ENCODE results near the gene IL20. TPM values are rescaled to one million over a fixed set of nuclear protein-coding genes. Genes with fewer than 3 reads are reported as not detected.
A peak's percentile ranks its signal among the peaks of the same experiment; 100 is the strongest.

Gene IL20
- total RNA-seq, 2 experiments from 2014 or later, result not detected

GRCh38 chr1:206855859-206856258 is 9.6 kb upstream of the IL20 start:
- Mint-ChIP-seq H3K4me3 (no peak overlapping the region), H3K4me1 (ENCODE audit: low read depth) (peaks cover 22% of the 10 kb centered on the region), H3K9me3 (no peaks in the 10 kb centered on the region), H3K27ac (no peak overlapping the region), H3K27me3 (peaks cover 5% of the 10 kb centered on the region), H3K36me3 (ENCODE audit: low read depth) (no peaks in the 10 kb centered on the region)
- H3K9me3 ChIP-seq (ENCODE audit: control insufficient read depth in 1 of 2, insufficient read depth in 1 of 2, low read length in 2 of 2), result no peaks in the 10 kb centered on the region
- DNase-seq (no peak), ATAC-seq (ENCODE audit: poor library complexity) (no peak)
- peaks cover 0 to 2% of the 10 kb centered on the region in 2 experiments for H3K27me3 ChIP-seq (ENCODE audit: control insufficient read depth in 1 of 2, insufficient read depth in 2 of 2, low read length in 2 of 2)
- no peaks in the 10 kb centered on the region for H3K36me3 ChIP-seq (ENCODE audit: insufficient read depth, low read length)
- intact Hi-C loops (cut with DNase I, micrococcal nuclease), result loop anchor here in 1 of 2 experiments (2.0 kb wide), 1 partner anchor 55 kb away; no protein-coding TSS in a partner anchor
- TF ChIP-seq CTCF (IDR thresholded peaks at IDR 0.05), result no peak
- POLR2A ChIA-PET, result interaction anchor here (0.6 kb wide), 1 partner anchor 18 kb away, joined by 3 read pairs; no protein-coding TSS in a partner anchor
- H3K27ac ChIP-seq (ENCODE audit: low read depth in 1 of 2, low read length in 2 of 2), result no peak overlapping the region
- no peak overlapping the region for H3K4me3 ChIP-seq (ENCODE audit: low read length)
- CTCF ChIA-PET, result no interaction called here
- H3K4me1 ChIP-seq (ENCODE audit: insufficient read depth, low read length), result peaks cover 11% of the 10 kb centered on the region

GRCh38 chr1:206856674-206857464 is 8.6 kb upstream of the IL20 start:
- no peaks in the 10 kb centered on the region for H3K36me3 ChIP-seq (ENCODE audit: insufficient read depth, low read length)
- ChIA-PET CTCF (no interaction called here), POLR2A (interaction anchor here (1.1 kb wide), 1 partner anchor 60 kb away, joined by 3 read pairs; no protein-coding TSS in a partner anchor)
- Mint-ChIP-seq H3K4me3 (no peak overlapping the region), H3K9me3 (no peaks in the 10 kb centered on the region), H3K27me3 (no peaks in the 10 kb centered on the region), H3K27ac (no peak overlapping the region), H3K36me3 (ENCODE audit: low read depth) (no peaks in the 10 kb centered on the region), H3K4me1 (ENCODE audit: low read depth) (peaks cover 22% of the 10 kb centered on the region)
- H3K27ac ChIP-seq (ENCODE audit: low read depth in 1 of 2, low read length in 2 of 2), result no peak overlapping the region
- ATAC-seq (ENCODE audit: poor library complexity) (peak; percentile 64), DNase-seq (peak in 5 of 14 experiments; percentile 3 to 44 (median 26))
- peak; percentile 47 for TF ChIP-seq CTCF (IDR thresholded peaks at IDR 0.05)
- peaks cover 11% of the 10 kb centered on the region for H3K4me1 ChIP-seq (ENCODE audit: insufficient read depth, low read length)
- no peaks in the 10 kb centered on the region for H3K9me3 ChIP-seq (ENCODE audit: control insufficient read depth in 1 of 2, insufficient read depth in 1 of 2, low read length in 2 of 2)
- no peak overlapping the region for H3K4me3 ChIP-seq (ENCODE audit: low read length)
- intact Hi-C loops (cut with DNase I, micrococcal nuclease), result loop anchor here in 1 of 2 experiments (2.0 kb wide), 1 partner anchor 54 kb away; no protein-coding TSS in a partner anchor
- H3K27me3 ChIP-seq (ENCODE audit: control insufficient read depth in 1 of 2, insufficient read depth in 2 of 2, low read length in 2 of 2), result peaks cover 0 to 2% of the 10 kb centered on the region in 2 experiments

GRCh38 chr1:206859082-206859521 is 6.3 kb upstream of the IL20 start:
- intact Hi-C loops (cut with DNase I, micrococcal nuclease), result no loop called here
- H3K4me3 ChIP-seq (ENCODE audit: low read length), result no peak overlapping the region
- DNase-seq (peak in 4 of 14 experiments; percentile 20 to 58 (median 50)), ATAC-seq (ENCODE audit: poor library complexity) (peak; percentile 62)
- Mint-ChIP-seq H3K27me3 (peaks cover 8% of the 10 kb centered on the region), H3K4me3 (peak overlapping the region; percentile 31), H3K27ac (peak overlapping the region; percentile 50), H3K36me3 (ENCODE audit: low read depth) (no peaks in the 10 kb centered on the region), H3K4me1 (ENCODE audit: low read depth) (peaks cover 22% of the 10 kb centered on the region), H3K9me3 (no peaks in the 10 kb centered on the region)
- ChIA-PET CTCF (interaction anchor here (1.4 kb wide), 1 partner anchor 53 kb away, joined by 6 read pairs; no protein-coding TSS in a partner anchor), POLR2A (interaction anchor here (0.6 to 1.5 kb wide), 13 partner anchors 30 to 125 kb away, joined by 3 to 9 read pairs (median 3); partner anchors contain the start of gene FCMR)
- H3K27me3 ChIP-seq (ENCODE audit: control insufficient read depth in 1 of 2, insufficient read depth in 2 of 2, low read length in 2 of 2), result peaks cover 0 to 2% of the 10 kb centered on the region in 2 experiments
- no peaks in the 10 kb centered on the region for H3K36me3 ChIP-seq (ENCODE audit: insufficient read depth, low read length)
- peaks cover 11% of the 10 kb centered on the region for H3K4me1 ChIP-seq (ENCODE audit: insufficient read depth, low read length)
- H3K27ac ChIP-seq (ENCODE audit: low read depth in 1 of 2, low read length in 2 of 2), result no peak overlapping the region
- TF ChIP-seq CTCF (IDR thresholded peaks at IDR 0.05), result no peak
- no peaks in the 10 kb centered on the region for H3K9me3 ChIP-seq (ENCODE audit: control insufficient read depth in 1 of 2, insufficient read depth in 1 of 2, low read length in 2 of 2)
